AG09319 (cell line): ENCODE results near the gene KPNA3.

Experiments used
- DNase-seq: peaks from one replicate; pipeline ENCODE4 v3.0.0-alpha.2; 2010; ENCODE audit warnings: low read depth; ENCODE audit errors: extremely low read depth
- CTCF ChIP-seq: IDR thresholded peaks from 2 replicates; pipeline ENCODE4 v1.5.1; 2011; ENCODE audit warnings: low read depth, mild to moderate bottlenecking, inconsistent platforms, low read length, moderate library complexity

The KPNA3 gene

DNA sequence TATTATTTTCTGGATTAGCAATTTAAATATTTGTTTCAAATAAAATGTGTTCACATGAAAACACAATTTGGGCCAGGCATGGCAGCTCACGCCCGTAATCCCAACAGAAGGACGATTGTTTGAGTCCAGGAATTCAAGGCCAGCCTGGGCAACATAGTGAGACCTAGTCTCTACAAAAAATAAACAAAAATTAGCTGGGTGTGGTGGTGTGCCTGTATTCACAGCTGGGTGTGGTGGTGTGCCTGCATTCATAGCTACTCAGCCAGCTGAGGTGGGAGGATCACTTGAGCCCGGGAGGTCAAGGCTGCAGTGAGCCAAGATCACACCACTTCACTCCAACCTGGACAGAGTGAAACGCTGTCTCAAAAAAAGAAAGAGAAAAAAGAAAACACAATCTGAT is 46.4 kb downstream of the KPNA3 start:
- DNase-seq, result no peak
- TF ChIP-seq CTCF, result no peak

GRCh38 chr13:49740870-49741269 is 51.6 kb downstream of the KPNA3 start:
- TF ChIP-seq CTCF, result no peak
- no peak for DNase-seq

GRCh38 chr13:49739498-49740187 is 52.8 kb downstream of the KPNA3 start:
- DNase-seq, result no peak
- TF ChIP-seq CTCF, result no peak

- DNase-seq, result no peak
- no peak for TF ChIP-seq CTCF
These were observed 59.1 kb downstream of the KPNA3 start for GRCh38 chr13:49733181-49733951.

DNA sequence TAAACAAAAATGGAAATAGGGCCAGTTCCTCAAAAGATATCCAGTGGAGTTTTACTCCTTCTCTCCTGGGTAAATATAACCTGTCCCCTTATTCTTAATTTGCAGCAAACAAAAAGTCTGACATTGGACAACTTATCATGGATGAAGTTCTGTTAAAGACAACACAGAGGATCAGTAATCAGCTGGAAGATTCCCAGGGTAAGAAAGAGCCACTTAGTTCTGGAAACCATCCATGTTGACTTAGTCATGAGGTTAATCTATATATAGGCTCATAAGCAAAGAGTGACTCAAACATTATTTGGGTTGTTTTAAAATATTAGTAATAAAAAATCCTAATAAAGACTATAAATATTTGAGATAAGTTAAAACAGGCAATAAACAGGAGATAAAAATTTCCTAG is 60.7 kb downstream of the KPNA3 start:
- peak; percentile 4 for DNase-seq
- no peak for TF ChIP-seq CTCF

- TF ChIP-seq CTCF, result no peak
- DNase-seq, result no peak
These were observed 75.9 kb downstream of the KPNA3 start for GRCh38 chr13:49716615-49717014.

DNA sequence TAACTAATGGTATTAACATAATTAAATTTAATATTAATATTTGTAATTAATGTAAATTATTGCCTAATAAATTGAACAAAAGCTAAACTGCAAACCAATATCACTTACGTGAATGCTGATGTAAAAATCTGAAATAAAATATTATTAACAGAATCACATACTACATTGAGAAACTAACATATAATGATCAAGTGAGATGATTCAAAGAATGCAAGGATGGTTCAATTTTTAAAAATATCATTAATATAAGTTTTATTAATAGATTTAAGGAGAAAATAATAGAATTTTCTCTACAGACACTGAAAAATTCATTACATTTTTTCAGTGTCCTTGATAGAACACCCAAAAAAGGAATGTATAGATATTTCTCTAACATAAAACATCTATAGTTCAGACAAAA is 77.7 kb downstream of the KPNA3 start:
- DNase-seq, result no peak
- no peak for TF ChIP-seq CTCF
